SIG-M5 treated with dmso at 0.1 percent for 504 hours (cell line): ENCODE data around the gene RUVBL1.
"Not testable (repeated sequence)": the region's sequence is repeated elsewhere in the genome, so short reads cannot be mapped to it uniquely, and the experiment has no call there.

ENCODE experiments used
- DNase-seq: peaks from one replicate; lab custom pipeline; 2025; ENCODE audit not compliant: unreplicated experiment; lab: John Stamatoyannopoulos, UW

Gene RUVBL1

GRCh38 chr3:128123538-128124368, at the start of gene RUVBL1:
Gene RUVBL1 (minus strand): TSS chr3:128123812. CDS start chr3:128123724, 88 bp downstream.
- DNase-seq = peak; percentile 99

DNA sequence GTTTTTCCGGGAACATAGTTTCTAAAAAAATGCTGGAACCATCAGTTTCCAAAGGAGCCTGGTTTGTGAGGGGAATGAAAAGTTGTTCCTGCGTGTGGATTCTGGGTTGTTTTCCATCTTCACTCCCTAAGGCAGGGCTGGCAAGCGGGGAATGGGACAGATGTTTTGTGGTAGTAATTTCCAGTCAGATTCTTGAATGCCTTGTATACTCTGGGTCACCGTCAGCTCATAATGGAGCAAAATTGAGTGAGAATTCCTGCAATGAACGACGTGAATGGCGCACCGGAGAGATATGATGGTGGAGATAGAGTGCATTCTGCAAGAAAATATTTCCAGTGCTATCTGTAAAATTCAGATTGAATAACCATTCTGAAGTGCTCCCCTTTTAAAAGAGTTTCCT, 49.6 kb upstream of the RUVBL1 start:
- no peak for DNase-seq

GRCh38 chr3:128170866-128171516, 47.4 kb upstream of the RUVBL1 start:
- peak; percentile 57 for DNase-seq

GRCh38 chr3:128168836-128169235, 45.2 kb upstream of the RUVBL1 start:
- DNase-seq = peak; percentile 7

- DNase-seq = peak; percentile 13
Observed at GRCh38 chr3:128167973-128168674, 44.5 kb upstream of the RUVBL1 start.

- DNase-seq = no peak
Observed at GRCh38 chr3:128167646-128167972, 44.0 kb upstream of the RUVBL1 start.

DNA sequence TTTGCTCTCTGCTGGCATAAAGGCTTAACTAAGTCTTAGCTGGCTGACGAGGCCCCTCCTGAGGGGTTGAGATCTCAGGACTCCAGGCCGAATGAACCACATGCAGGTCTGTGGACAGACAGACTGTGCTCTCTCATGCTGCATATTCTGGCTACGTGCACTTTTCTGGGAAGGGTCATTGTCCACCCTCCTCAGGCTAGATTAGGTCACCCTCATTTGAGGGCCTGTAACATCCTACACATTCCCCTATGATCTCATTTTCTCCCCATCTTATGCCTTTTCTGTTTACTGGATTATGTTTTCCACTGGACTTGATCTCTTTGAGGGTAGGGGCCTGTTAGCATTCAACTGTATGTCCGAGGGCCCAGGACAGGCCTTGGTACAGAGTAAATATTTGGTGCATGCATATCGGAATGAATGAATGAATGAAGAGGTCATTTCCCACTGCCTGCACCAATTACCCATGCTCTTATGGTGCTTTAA, 43.4 kb upstream of the RUVBL1 start:
- DNase-seq = no peak

DNA sequence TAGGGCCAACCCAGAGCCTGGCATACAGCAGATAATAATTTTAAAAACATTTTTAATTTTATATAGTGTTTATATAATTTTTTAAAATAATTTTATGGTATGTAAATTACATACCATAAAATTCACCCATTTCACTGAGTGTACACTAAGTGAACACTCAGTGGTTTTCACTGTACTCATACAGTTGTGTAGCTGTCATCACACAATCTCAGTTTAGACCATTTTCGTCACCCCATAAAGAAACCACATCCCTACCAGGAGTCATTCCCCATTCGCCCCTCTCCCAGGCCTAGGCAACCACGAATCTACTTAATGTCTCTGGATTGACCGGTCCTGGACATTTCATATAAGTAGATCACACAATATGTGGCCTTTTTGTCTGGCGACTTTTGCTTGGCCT, 39.8 kb upstream of the RUVBL1 start:
- no peak for DNase-seq

GRCh38 chr3:128160661-128161060, 37.0 kb upstream of the RUVBL1 start:
- DNase-seq = no peak

GRCh38 chr3:128155616-128156360, 32.2 kb upstream of the RUVBL1 start:
- peak; percentile 64 for DNase-seq

DNA sequence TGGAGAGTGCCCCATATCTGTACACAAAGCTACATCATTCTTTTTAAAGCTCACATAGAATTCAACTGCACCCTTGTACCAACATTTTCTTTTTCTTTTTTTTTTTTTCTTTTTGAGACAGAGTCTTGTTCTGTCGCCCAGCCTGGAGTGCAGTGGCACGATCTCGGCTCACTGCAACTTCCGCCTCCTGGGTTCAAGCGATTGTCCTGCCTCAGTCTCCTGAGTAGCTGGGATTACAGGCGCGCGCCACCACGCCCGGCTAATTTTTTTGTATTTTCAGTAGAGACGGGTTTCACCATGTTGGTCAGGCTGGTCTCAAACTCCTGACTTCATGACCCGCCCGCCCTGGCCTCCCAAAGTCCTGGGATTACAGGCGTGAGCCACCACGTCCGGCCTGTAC, 30.7 kb upstream of the RUVBL1 start:
- not testable (repeated sequence) for DNase-seq

- peak; percentile 75 for DNase-seq
Observed at GRCh38 chr3:128153156-128154041, 29.8 kb upstream of the RUVBL1 start, which contains the start of gene EEFSEC. Gene EEFSEC (plus strand): TSS chr3:128153481. CDS start chr3:128153508, 27 bp downstream.

- DNase-seq = no peak
Observed at GRCh38 chr3:128152419-128153155, 29.0 kb upstream of the RUVBL1 start.

- no peak for DNase-seq
Observed at GRCh38 chr3:128151758-128152274, 28.2 kb upstream of the RUVBL1 start.

DNA sequence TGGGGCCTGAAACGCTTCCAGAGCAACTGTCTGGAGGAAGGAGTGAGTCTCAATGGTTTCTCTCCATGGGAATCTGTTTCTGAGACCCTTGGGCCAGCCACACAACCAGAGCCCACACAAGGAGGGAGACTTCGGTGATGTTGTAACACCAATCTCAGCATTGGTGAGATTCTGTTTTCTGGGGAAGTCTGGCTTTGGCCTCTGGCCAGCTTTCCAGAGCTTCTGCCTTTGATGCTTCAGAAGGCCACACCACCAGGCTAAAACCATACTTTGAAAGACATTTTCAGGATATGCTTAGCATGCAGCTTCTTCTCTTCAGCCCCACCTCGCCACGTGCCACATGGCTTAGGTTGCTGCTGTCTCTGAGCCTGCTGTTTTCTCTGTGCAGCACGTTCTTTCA, 26.0 kb upstream of the RUVBL1 start:
- DNase-seq = no peak

- DNase-seq = no peak
Observed at GRCh38 chr3:128146201-128146600, 22.6 kb upstream of the RUVBL1 start.

GRCh38 chr3:128145279-128145678, 21.7 kb upstream of the RUVBL1 start:
- peak; percentile 73 for DNase-seq

DNA sequence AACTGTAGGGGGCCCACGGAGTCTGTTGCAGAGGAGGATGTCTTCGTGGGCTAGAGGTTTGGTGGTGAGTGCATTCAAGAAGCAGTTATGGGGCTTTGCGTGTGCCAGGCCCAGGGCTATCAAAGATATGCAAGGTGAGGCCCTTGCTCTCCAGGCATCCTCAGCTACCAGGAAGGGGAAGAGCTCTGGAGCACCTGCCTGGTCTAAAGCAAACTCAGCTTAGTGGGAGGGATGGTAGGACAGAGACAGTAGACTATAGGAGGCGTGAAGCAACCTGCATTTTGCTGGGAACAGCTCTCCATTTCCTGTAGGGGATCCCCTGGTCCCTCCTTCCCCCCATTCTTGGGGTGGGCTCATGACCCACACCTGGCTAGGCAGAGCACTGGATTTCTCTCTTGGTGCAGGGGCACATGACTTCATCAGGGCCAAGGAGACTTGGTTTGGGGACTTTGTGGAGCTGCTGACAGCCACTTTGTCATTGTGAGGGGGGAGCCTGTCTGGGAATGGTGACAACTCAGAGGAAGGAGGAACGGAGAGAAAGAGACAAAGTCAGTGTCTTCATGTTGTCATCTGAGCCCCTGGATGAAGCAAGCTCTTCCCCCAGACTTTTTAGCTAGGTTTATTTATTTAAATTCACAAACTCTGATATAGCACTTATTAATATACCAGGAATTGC, 21.0 kb upstream of the RUVBL1 start:
- no peak for DNase-seq
